Measurements from ENCODE around the gene ENAH.

The ENAH gene

DNA sequence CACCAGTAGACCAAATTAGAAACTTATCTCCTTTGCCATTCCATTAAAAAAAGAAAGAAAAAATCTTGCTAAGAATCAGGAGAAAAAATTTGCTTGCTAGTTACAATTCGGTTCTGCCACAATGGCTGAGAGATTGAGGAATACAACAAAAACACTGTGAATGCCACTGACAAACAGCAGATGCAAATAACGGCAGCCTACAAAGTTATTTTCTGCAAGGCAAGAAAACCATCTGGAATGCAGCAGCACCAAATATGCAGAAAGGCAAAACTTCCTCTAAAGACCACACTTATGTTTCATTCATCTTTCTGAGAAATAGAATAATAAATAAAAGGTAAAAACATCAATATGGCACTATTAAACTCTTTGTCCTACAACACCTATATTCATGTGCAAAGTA lies 75.7 kb downstream of the ENAH start:
- Mint-ChIP-seq H3K4me3 (no peak overlapping the region), H3K36me3 (ENCODE audit: insufficient read depth) (no peaks in the 10 kb centered on the region), H3K27ac (no peak overlapping the region), H3K4me1 (ENCODE audit: low read depth in 2 of 2) (no peaks in the 10 kb centered on the region), H3K27me3 (peaks cover 26 to 28% of the 10 kb centered on the region in 2 donors), H3K9me3 (no peaks in the 10 kb centered on the region)
- ATAC-seq (replicated peaks) (no peak), DNase-seq (no peak)

DNA sequence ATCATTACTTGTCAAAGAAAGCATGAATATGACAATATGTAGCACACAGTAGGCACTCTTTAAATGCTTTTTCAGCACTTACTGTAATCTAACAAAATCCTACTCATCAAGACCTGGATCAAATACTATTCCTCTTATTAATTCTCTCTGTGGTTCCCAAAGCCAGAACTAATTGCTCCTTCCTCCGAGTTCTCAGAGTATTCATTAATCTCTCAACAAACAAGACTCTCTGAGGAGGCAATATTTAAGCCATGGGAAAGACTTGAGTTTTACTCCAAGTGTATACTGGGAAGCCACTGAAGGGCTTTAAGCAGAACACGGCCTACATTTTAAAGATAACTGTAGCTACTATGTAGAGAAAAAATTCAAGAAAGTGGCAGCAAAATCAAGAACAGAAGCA lies 79.7 kb downstream of the ENAH start:
- no peak overlapping the region for H3K4me3 Mint-ChIP-seq
- no peak for DNase-seq
- H3K36me3 Mint-ChIP-seq (ENCODE audit: insufficient read depth) = no peaks in the 10 kb centered on the region
- H3K9me3 Mint-ChIP-seq = no peaks in the 10 kb centered on the region
- no peak overlapping the region for H3K27ac Mint-ChIP-seq
- peaks cover 7 to 23% of the 10 kb centered on the region in 2 donors for H3K27me3 Mint-ChIP-seq
- no peak for ATAC-seq (replicated peaks)
- H3K4me1 Mint-ChIP-seq (ENCODE audit: low read depth in 2 of 2) = no peaks in the 10 kb centered on the region

DNA sequence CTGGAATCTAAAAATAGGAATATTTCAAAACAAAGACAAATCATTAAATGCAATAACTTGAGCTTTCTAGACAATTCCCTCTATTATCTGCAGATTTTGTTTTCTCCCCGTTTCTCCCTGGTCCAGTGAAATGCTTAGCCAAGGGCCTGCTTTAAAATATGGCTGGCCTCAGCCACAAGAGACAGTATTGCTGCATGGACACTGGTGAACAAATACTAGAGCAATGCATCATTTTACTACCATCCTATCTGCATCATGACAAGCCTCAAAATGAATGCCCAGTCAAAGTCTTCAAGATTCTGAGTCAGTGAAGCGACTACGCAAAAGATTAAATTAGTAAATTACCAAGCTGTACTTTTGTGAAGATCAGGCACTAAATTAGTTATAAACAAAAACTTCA lies 80.5 kb downstream of the ENAH start:
- H3K36me3 Mint-ChIP-seq (ENCODE audit: insufficient read depth) = no peaks in the 10 kb centered on the region
- H3K27ac Mint-ChIP-seq = no peak overlapping the region
- DNase-seq (no peak), ATAC-seq (replicated peaks) (no peak)
- H3K27me3 Mint-ChIP-seq = peaks cover 7 to 19% of the 10 kb centered on the region in 2 donors
- no peak overlapping the region for H3K4me3 Mint-ChIP-seq
- H3K4me1 Mint-ChIP-seq (ENCODE audit: low read depth in 2 of 2) = no peaks in the 10 kb centered on the region
- H3K9me3 Mint-ChIP-seq = no peaks in the 10 kb centered on the region

DNA sequence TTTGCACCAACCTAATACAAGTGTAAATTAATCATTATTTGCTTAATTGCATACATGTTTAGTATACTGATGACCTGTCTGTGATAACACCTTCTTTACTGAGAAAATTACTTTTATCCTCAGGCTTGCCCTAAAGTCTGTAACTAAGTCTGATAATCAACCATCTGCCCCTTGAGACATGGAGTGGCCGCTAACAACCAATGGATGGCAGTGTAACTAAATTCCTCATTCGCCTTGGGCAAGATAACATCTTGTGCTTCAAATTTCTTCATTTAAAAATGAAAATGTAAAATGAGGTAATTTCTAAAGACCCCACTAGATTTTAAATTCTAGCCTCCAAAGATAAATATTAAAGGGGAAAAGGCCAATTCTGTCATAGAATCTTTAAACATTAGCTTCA lies 85.1 kb downstream of the ENAH start:
- Mint-ChIP-seq H3K4me1 (ENCODE audit: low read depth in 2 of 2) (no peaks in the 10 kb centered on the region), H3K36me3 (ENCODE audit: insufficient read depth) (no peaks in the 10 kb centered on the region), H3K27ac (no peak overlapping the region), H3K27me3 (peaks cover 16 to 37% of the 10 kb centered on the region in 2 donors), H3K4me3 (no peak overlapping the region), H3K9me3 (no peaks in the 10 kb centered on the region)
- ATAC-seq (replicated peaks) = no peak
- DNase-seq = no peak

DNA sequence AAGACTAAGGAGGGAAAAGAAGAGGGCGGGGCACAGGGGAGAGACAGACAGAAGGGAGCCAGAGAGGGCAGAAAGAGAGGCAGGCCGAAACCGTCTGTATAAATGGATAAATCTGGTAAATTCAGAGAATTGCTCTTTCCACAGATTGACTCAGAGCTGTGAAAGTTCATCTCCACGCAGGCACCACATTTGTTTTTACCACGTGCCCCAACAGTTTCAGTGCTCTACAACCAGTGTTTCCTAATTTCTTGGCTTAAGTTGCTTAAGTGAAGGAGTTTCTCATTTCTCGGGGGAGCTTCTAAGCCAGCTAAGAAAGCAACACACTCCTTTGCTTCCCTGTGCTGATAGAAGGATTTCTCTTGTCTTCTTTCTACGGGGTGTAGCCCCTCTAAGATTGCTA lies 87.1 kb downstream of the ENAH start:
- Mint-ChIP-seq H3K27me3 (peaks cover 24 to 37% of the 10 kb centered on the region in 2 donors), H3K36me3 (ENCODE audit: insufficient read depth) (no peaks in the 10 kb centered on the region), H3K9me3 (no peaks in the 10 kb centered on the region), H3K4me1 (ENCODE audit: low read depth in 2 of 2) (no peaks in the 10 kb centered on the region), H3K4me3 (no peak overlapping the region), H3K27ac (no peak overlapping the region)
- ATAC-seq (replicated peaks) (no peak), DNase-seq (no peak)

DNA sequence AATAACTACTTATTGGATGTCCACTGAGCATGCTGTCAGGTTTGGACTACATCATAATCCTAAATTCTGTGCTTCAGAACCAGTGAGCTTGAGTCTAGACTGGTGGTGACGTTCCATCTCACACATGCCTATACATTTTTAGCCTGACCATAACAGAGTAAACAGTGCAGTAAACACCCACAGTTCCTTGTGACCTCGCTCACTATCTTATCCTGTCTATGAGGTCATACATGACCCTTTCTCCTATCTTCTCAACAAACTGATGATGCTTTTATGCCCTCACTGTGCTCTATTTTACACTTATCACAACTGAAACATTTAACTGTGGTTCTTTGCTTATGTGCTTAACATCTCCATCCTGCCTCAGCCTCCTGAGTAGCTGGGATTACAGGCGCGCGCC lies 91.2 kb downstream of the ENAH start:
- Mint-ChIP-seq H3K27me3 (peaks cover 36 to 37% of the 10 kb centered on the region in 2 donors), H3K4me3 (no peak overlapping the region), H3K27ac (no peak overlapping the region), H3K4me1 (ENCODE audit: low read depth in 2 of 2) (no peaks in the 10 kb centered on the region), H3K36me3 (ENCODE audit: insufficient read depth) (no peaks in the 10 kb centered on the region), H3K9me3 (no peaks in the 10 kb centered on the region)
- ATAC-seq (replicated peaks) (no peak), DNase-seq (no peak)

DNA sequence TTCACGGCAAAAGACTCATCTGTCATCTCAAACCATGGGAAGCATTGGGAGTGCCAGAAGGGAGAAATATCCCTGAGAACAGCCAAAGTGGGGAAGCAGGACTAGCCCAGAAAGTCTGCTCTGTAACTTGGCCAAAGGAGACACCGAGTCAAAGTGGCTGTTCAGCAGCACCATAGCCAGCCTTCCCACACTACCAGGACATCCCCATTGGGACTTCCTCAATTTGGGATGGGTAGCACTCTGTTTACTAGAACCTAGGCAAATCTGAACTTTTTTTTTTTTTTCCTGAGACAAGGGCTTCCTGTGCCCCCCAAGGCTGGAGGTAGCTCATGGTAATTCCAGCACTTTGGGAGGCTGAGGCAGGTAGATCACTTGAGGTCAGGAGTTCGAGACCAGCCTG lies 93.0 kb downstream of the ENAH start:
- Mint-ChIP-seq H3K27ac (no peak overlapping the region), H3K4me1 (ENCODE audit: low read depth in 2 of 2) (no peaks in the 10 kb centered on the region), H3K4me3 (no peak overlapping the region), H3K36me3 (ENCODE audit: insufficient read depth) (no peaks in the 10 kb centered on the region), H3K27me3 (peaks cover 21 to 27% of the 10 kb centered on the region in 2 donors), H3K9me3 (no peaks in the 10 kb centered on the region)
- no peak for ATAC-seq (replicated peaks)
- no peak for DNase-seq

DNA sequence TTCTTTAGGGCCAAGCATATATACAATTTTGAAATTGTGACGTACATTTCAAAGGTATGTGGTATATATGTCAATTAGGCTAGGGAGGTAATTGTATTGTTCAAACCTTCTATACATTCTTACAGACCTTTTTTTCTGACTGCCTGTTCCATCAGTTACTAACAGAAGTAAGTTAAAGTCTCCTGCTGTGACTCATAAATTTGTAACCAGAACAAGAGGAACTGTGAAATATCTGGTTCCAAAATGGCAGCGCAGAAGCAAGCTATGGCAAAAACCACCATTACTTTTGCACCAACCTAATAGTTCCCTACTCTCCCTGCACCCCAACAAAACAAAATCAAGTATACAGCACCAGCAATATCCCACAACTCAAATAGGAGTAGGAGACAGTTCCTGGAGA lies 93.6 kb downstream of the ENAH start:
- no peaks in the 10 kb centered on the region for H3K36me3 Mint-ChIP-seq (ENCODE audit: insufficient read depth)
- DNase-seq (no peak), ATAC-seq (replicated peaks) (no peak)
- H3K9me3 Mint-ChIP-seq = no peaks in the 10 kb centered on the region
- no peaks in the 10 kb centered on the region for H3K4me1 Mint-ChIP-seq (ENCODE audit: low read depth in 2 of 2)
- no peak overlapping the region for H3K27ac Mint-ChIP-seq
- H3K27me3 Mint-ChIP-seq = peaks cover 21 to 27% of the 10 kb centered on the region in 2 donors
- H3K4me3 Mint-ChIP-seq = no peak overlapping the region

DNA sequence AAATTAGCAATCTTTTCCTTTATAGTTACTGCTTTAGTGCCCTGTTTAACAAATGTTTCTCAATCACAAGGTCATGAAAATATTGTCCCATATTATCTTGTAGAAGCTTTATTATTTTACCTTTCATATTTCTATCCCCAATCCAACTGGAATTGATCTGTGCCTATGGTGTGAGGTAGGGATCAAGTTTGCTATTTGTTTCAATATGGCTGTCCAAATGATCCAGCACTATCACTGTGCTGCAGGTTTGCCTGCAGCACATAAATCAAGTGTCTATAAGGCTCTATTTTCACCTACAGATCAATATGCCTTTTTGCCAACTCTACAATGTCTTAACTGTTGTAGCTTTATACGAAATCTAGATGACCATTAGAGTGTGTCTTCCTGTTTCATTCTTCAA lies 96.2 kb downstream of the ENAH start:
- DNase-seq = no peak
- Mint-ChIP-seq H3K9me3 (no peaks in the 10 kb centered on the region), H3K27me3 (peaks cover 22 to 28% of the 10 kb centered on the region in 2 donors), H3K27ac (no peak overlapping the region), H3K4me3 (no peak overlapping the region), H3K4me1 (ENCODE audit: low read depth in 2 of 2) (no peaks in the 10 kb centered on the region), H3K36me3 (ENCODE audit: insufficient read depth) (no peaks in the 10 kb centered on the region)
- no peak for ATAC-seq (replicated peaks)

DNA sequence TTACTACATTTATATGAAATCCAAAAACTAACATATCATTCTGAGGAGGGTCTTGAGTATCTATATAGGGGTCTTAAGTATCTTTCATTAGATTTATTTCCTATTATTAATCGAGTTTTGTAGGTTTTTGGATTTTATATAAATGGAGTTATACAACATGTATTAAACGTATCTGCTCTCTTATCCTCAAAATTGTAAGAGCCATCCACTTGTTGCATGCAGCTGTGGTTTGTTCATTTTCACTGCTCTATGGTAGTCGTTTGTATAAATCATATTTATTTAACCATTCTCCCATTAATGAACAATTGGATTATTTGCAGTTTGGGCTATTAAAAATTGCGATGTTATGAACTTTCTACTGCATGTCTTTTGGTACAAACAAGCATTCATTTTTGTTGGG lies 97.1 kb downstream of the ENAH start:
- Mint-ChIP-seq H3K4me1 (ENCODE audit: low read depth in 2 of 2) (no peaks in the 10 kb centered on the region), H3K9me3 (no peaks in the 10 kb centered on the region), H3K27me3 (peaks cover 19 to 25% of the 10 kb centered on the region in 2 donors), H3K27ac (no peak overlapping the region), H3K4me3 (no peak overlapping the region), H3K36me3 (ENCODE audit: insufficient read depth) (no peaks in the 10 kb centered on the region)
- DNase-seq (no peak), ATAC-seq (replicated peaks) (no peak)

DNA sequence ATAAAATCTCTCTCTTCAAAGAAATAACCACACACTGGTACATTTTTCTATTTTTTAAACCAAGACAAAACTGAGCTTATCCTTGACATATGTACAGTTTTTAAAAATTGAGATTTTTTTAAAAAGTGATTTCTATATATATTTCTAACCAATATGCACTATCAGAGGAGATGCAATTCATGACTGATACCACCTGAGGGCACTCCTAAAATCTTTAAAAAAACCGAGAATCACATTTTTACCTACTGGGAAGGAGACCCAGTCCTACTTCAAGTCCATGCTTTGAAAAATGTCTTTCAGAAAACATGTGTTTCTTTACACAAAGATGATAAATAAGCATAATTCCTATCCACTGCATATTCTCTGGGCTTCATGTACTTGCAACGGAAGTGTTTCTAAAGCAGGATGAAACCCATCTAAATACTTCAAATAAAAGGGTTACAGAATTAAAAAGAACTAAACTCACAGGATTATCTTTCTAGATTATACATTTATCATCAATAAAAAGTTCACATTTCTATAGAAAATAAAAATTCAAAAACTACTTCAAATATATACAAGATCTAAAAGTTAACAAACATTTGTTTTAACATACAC lies 98.6 kb downstream of the ENAH start:
- DNase-seq = no peak
- Mint-ChIP-seq H3K4me1 (ENCODE audit: low read depth in 2 of 2) (no peaks in the 10 kb centered on the region), H3K27me3 (peaks cover 12 to 16% of the 10 kb centered on the region in 2 donors), H3K27ac (no peak overlapping the region), H3K4me3 (no peak overlapping the region), H3K9me3 (no peaks in the 10 kb centered on the region), H3K36me3 (ENCODE audit: insufficient read depth) (no peaks in the 10 kb centered on the region)
- ATAC-seq (replicated peaks) = peak; percentile 39

DNA sequence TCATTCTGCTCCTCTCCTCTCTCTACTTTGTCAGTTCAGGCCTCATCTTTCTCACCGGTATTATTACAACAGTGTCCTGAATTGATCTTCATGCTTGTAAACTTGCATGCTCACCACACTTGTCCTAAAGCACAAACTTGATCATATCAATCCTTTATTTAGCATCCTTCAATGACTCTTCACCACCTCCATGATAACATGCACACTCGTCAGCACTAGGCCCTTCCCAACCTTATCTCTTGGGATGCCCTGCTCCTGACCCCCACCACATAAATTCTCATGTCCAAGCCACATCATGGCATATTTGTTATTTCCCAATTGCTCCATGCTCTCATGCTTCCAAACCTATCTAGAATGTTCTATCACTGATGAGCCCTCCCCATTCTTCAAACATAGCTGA lies 103.1 kb downstream of the ENAH start:
- Mint-ChIP-seq H3K4me1 (ENCODE audit: low read depth in 2 of 2) (no peaks in the 10 kb centered on the region), H3K36me3 (ENCODE audit: insufficient read depth) (no peaks in the 10 kb centered on the region), H3K27ac (no peak overlapping the region), H3K9me3 (no peaks in the 10 kb centered on the region), H3K4me3 (no peak overlapping the region), H3K27me3 (peaks cover 6 to 13% of the 10 kb centered on the region in 2 donors)
- DNase-seq (no peak), ATAC-seq (replicated peaks) (no peak)

DNA sequence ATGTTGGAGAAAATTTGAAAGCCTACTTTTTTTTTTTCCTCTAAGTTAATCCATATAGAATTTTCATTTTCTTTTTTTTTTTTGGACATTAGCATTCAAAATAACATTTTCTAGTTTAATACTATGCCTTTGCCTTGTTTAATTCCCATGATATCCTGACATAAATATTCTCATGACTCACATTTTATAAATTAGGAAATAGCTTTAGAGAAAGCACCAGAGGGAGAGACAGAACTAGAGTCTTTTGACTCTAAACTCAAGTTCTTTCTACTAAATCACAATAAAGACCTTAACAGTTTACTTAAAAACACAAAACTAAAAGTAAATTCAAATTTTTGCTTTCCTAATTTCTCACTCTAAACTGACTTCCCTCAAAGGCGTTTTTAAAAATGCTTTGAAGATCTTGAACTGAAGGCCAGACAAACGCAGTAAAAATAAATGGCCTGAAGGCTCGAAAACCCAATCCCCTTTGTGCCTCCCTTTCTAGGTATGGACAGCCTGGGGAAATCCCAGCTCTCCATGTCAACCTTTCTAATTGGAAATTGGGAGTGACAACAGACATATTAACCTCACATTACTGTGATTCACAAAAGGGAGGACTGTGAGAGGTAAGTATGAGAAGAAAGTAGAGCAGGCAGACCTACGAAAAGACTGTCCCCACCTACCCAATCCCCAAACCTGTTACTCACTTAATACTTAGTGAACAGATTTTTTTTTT lies 104.6 kb downstream of the ENAH start:
- Mint-ChIP-seq H3K9me3 (no peaks in the 10 kb centered on the region), H3K27me3 (peaks cover 6 to 13% of the 10 kb centered on the region in 2 donors), H3K4me1 (ENCODE audit: low read depth in 2 of 2) (no peaks in the 10 kb centered on the region), H3K4me3 (no peak overlapping the region), H3K36me3 (ENCODE audit: insufficient read depth) (no peaks in the 10 kb centered on the region), H3K27ac (no peak overlapping the region)
- no peak for DNase-seq
- ATAC-seq (replicated peaks) = no peak

DNA sequence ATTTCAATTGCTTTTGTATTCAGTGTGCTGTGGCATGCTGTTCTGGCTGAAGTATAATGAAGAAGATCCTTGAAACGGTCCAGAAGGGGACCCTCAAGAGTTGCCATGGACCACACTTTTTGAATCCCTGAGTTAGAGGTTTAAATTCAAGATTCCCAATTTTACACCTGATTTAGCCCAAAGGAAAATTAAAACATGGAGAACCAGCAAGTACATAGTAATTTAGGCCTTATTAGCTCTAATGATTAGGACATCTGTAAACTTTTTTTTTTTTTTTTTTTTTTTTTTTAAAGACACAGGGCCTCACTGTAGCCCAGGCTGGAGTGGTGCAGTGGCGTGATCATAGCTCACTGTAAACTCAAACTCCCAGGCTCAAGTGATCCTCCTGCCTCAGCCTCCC lies 107.3 kb downstream of the ENAH start:
- no peak for DNase-seq
- no peak for ATAC-seq (replicated peaks)
- H3K9me3 Mint-ChIP-seq = no peaks in the 10 kb centered on the region

More for the DNA sequence above, 107.3 kb downstream of the ENAH start:
- Mint-ChIP-seq H3K27me3 (peaks cover 3 to 5% of the 10 kb centered on the region in 2 donors), H3K4me3 (no peak overlapping the region), H3K36me3 (ENCODE audit: insufficient read depth) (no peaks in the 10 kb centered on the region), H3K27ac (no peak overlapping the region), H3K4me1 (ENCODE audit: low read depth in 2 of 2) (no peaks in the 10 kb centered on the region)

Data from effector memory CD8-positive, alpha-beta T cell (primary cell).